MCF 10A (cell line): Measurements from ENCODE around the gene AKAP13. TPM values are rescaled to one million over a fixed set of nuclear protein-coding genes. Genes with fewer than 3 reads are reported as not detected.
A peak's percentile ranks its signal among the peaks of the same experiment; 100 is the strongest.

ENCODE experiments used
- BruUV-seq: library from RNA; stranded (reverse); fragments of 400-500 nt; replicated peaks from 2 replicates; lab custom pipeline; 2021; lab: Mats Ljungman, UMichigan
- CTCF ChIA-PET: fragments of 300-600 bp; sonication (Branson Sonifier 250); formaldehyde crosslinking; extraction: SDS; loops from one replicate; lab custom pipeline; 2021; ENCODE audit warnings: antibody characterized with exemption, inconsistent platforms; lab: Yijun Ruan, JAX
- POLR2A ChIA-PET: fragments of 300-600, 350-650 bp; sonication (Branson Sonifier 250); formaldehyde crosslinking; extraction: SDS; loops from one replicate; lab custom pipeline; 2020; ENCODE audit warnings: antibody characterized with exemption, inconsistent platforms; lab: Yijun Ruan, JAX
- DNase-seq: peaks from one replicate; pipeline ENCODE4 v3.0.0-alpha.2; 2018; ENCODE audit not compliant: unreplicated experiment
- H3K27ac Mint-ChIP-seq: one replicate; pipeline ENCODE4 v1.8.0; 2022; ENCODE audit warnings: mild to moderate bottlenecking, low read depth, mixed read lengths; ENCODE audit not compliant: unreplicated experiment
- H3K27me3 Mint-ChIP-seq: one replicate; pipeline ENCODE4 v1.8.0; 2022; ENCODE audit warnings: mixed read lengths; ENCODE audit not compliant: insufficient read depth, unreplicated experiment
- H3K36me3 Mint-ChIP-seq: one replicate; pipeline ENCODE4 v1.8.0; 2022; ENCODE audit warnings: mild to moderate bottlenecking, moderate library complexity, mixed read lengths; ENCODE audit not compliant: insufficient read depth, unreplicated experiment
- H3K4me1 Mint-ChIP-seq: one replicate; pipeline ENCODE4 v1.8.0; 2022; ENCODE audit warnings: mixed read lengths; ENCODE audit not compliant: insufficient read depth, unreplicated experiment
- H3K4me3 Mint-ChIP-seq: one replicate; pipeline ENCODE4 v1.8.0; 2022; ENCODE audit warnings: mild to moderate bottlenecking, moderate library complexity, mixed read lengths; ENCODE audit not compliant: unreplicated experiment
- H3K9me3 Mint-ChIP-seq: one replicate; pipeline ENCODE4 v1.8.0; 2022; ENCODE audit warnings: mixed read lengths; ENCODE audit not compliant: unreplicated experiment
- CTCF ChIP-seq: fragments of 200-600 bp; IDR thresholded peaks from one replicate; pipeline ENCODE4 v1.8.0; 2022; ENCODE audit warnings: antibody characterized with exemption, mild to moderate bottlenecking; ENCODE audit not compliant: unreplicated experiment
- intact Hi-C: fragments of 100-400 bp; cut with micrococcal nuclease; formaldehyde crosslinking; loops from 2 replicates; pipeline ENCODE4 v1.14.1; 2022
- total RNA-seq: library from RNA; stranded (reverse); gene quantifications from 2 replicates; pipeline ENCODE4 v1.2.3, GENCODE V29; 2022

Gene AKAP13
- total RNA-seq, 1 experiment from 2014 or later = 65.7 TPM

DNA sequence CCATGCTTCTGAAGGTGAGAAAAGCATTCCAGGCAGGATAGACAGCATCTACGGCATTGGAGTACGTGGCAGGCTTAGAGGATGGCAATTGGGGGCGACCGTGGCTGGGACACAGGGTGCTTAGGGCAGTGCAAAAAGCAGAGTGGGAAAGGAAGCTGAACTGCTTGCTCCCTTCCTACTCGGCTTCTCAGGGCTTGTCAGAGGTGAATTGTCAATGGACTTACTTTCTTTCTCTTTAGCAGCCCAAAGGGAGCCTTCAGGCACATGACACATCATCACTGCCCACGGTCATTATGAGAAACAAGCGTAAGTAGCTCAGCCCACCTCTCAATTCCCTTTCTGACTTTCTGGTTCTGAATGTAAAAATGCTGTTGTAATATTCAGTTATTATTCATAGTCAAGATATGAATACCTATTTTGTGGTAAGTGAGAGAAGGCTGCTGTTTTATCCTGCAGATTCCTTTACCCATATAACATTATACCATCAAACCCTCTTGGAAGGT, 330.0 kb downstream of the AKAP13 start:
- no peak for TF ChIP-seq CTCF
- intact Hi-C loops = loop anchor here (10.0 kb wide), 1 partner anchor 406 kb away; no protein-coding TSS in a partner anchor
- no peak for DNase-seq
- H3K4me3 Mint-ChIP-seq = no peak overlapping the region
- no peak overlapping the region for H3K27ac Mint-ChIP-seq
- ChIA-PET POLR2A (no interaction called here), CTCF (no interaction called here)
- no TSS peak for BruUV-seq
- H3K9me3 Mint-ChIP-seq = no peaks in the 10 kb centered on the region
- peaks cover 82% of the 10 kb centered on the region for H3K36me3 Mint-ChIP-seq
- H3K4me1 Mint-ChIP-seq = peaks cover 4% of the 10 kb centered on the region
- no peaks in the 10 kb centered on the region for H3K27me3 Mint-ChIP-seq

- CTCF ChIA-PET = interaction anchor here (0.6 to 1.7 kb wide), 6 partner anchors 15 to 1045 kb away, joined by 3 to 7 read pairs (median 3); no protein-coding TSS in a partner anchor
- Mint-ChIP-seq H3K4me1 (peaks cover 4% of the 10 kb centered on the region), H3K27me3 (no peaks in the 10 kb centered on the region), H3K4me3 (no peak overlapping the region), H3K27ac (peak overlapping the region; percentile 35), H3K9me3 (no peaks in the 10 kb centered on the region), H3K36me3 (peaks cover 81% of the 10 kb centered on the region)
- no TSS peak for BruUV-seq
- no peak for TF ChIP-seq CTCF
- DNase-seq = no peak
- POLR2A ChIA-PET = interaction anchor here (0.5 to 1.0 kb wide), 2 partner anchors 10 to 13 kb away, joined by 3 to 4 read pairs; no protein-coding TSS in a partner anchor
- intact Hi-C loops = loop anchor here (10.0 kb wide), 1 partner anchor 407 kb away; no protein-coding TSS in a partner anchor
Measured at GRCh38 chr15:85711580-85712192, 331.3 kb downstream of the AKAP13 start.

DNA sequence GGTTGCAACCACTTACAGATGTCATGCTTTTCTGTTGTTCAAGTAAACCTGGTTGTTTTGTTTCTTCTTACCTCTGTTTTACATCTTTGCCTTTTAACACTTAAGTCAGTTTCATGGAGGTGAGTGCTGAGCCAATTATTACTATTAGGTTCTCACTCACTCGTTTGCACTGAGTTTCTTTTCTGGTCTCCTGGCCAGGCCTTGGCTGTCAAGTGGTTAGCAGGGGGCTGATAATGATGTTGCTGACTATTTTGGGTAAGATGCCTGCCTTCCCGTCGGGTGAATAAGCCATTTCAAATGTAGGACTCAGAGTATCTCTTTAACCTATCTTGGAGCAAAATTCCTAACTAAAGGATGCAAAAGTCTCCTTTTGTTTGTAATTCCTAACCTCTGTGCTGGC, 335.9 kb downstream of the AKAP13 start:
- no TSS peak for BruUV-seq
- no peak overlapping the region for H3K27ac Mint-ChIP-seq
- no peaks in the 10 kb centered on the region for H3K27me3 Mint-ChIP-seq
- DNase-seq = no peak
- intact Hi-C loops = loop anchor here (10.0 kb wide), 1 partner anchor 411 kb away; no protein-coding TSS in a partner anchor
- H3K36me3 Mint-ChIP-seq = peaks cover 91% of the 10 kb centered on the region
- ChIA-PET POLR2A (no interaction called here), CTCF (interaction anchor here (0.7 to 1.1 kb wide), 2 partner anchors 124 to 320 kb away, joined by 3 to 4 read pairs; no protein-coding TSS in a partner anchor)
- H3K9me3 Mint-ChIP-seq = no peaks in the 10 kb centered on the region
- H3K4me1 Mint-ChIP-seq = peaks cover 4% of the 10 kb centered on the region
- TF ChIP-seq CTCF = no peak
- H3K4me3 Mint-ChIP-seq = no peak overlapping the region

GRCh38 chr15:85717212-85717611, 336.8 kb downstream of the AKAP13 start:
- Mint-ChIP-seq H3K4me1 (peaks cover 2% of the 10 kb centered on the region), H3K4me3 (no peak overlapping the region), H3K36me3 (peaks cover 91% of the 10 kb centered on the region), H3K27me3 (no peaks in the 10 kb centered on the region), H3K9me3 (no peaks in the 10 kb centered on the region), H3K27ac (peak overlapping the region; percentile 14)
- CTCF ChIA-PET = no interaction called here
- TF ChIP-seq CTCF = no peak
- POLR2A ChIA-PET = no interaction called here
- BruUV-seq = no TSS peak
- intact Hi-C loops = loop anchor here (10.0 kb wide), 1 partner anchor 412 kb away; no protein-coding TSS in a partner anchor
- no peak for DNase-seq
